AG04449 (cell line): ENCODE data around the gene MBNL2.

Experiments
- CTCF ChIA-PET: fragments of 350-600 bp; formaldehyde crosslinking; extraction: SDS; loops from one replicate; lab custom pipeline; 2021; ENCODE audit warnings: antibody characterized with exemption; lab: Yijun Ruan, JAX
- POLR2A ChIA-PET: fragments of 400-600, 350-600 bp; formaldehyde crosslinking; extraction: SDS; loops from one replicate; lab custom pipeline; 2020; ENCODE audit warnings: antibody characterized with exemption, inconsistent platforms; lab: Yijun Ruan, JAX
- DNase-seq: peaks from one replicate; pipeline ENCODE4 v3.0.0-alpha.2; 2010; ENCODE audit warnings: low read depth, low spot score
- H3K4me3 ChIP-seq: 2 replicates; pipeline ENCODE4 v1.5.1; 2011; ENCODE audit warnings: low read depth, mild to moderate bottlenecking, control low read depth, low read length
- TF ChIP-seq, protein P1 (sequence below): IDR thresholded peaks from one replicate; pipeline ENCODE4 v1.5.1; 2011; ENCODE audit warnings: mild to moderate bottlenecking, moderate library complexity, low read length, control low read depth, inconsistent platforms; ENCODE audit not compliant: insufficient read depth; ENCODE audit errors: missing control alignments

The MBNL2 gene

DNA sequence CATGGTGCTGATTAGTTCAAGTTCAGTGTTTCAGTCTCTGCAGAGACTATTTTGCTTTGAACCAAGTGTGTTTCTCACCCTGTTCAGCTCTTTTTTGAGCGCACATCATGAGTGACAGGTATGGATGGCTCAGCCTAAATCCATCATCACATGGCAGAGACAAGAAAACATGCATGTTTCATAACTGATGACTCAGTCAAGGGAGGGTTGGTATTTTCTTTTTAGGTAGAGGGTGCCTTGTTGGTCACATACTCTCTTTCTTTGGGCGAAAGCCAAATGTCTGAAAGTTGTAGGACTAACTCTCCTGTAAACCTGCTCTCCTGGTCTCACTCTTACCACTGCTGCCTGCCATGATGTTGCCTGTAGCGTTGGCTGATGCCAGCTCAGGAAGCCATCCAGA lies 163.7 kb downstream of the MBNL2 start:
- H3K4me3 ChIP-seq = no peak overlapping the region
- POLR2A ChIA-PET = interaction anchor here (1.0 kb wide), 1 partner anchor 47 kb away, joined by 3 read pairs; no protein-coding TSS in a partner anchor
- TF ChIP-seq, protein P1, sequence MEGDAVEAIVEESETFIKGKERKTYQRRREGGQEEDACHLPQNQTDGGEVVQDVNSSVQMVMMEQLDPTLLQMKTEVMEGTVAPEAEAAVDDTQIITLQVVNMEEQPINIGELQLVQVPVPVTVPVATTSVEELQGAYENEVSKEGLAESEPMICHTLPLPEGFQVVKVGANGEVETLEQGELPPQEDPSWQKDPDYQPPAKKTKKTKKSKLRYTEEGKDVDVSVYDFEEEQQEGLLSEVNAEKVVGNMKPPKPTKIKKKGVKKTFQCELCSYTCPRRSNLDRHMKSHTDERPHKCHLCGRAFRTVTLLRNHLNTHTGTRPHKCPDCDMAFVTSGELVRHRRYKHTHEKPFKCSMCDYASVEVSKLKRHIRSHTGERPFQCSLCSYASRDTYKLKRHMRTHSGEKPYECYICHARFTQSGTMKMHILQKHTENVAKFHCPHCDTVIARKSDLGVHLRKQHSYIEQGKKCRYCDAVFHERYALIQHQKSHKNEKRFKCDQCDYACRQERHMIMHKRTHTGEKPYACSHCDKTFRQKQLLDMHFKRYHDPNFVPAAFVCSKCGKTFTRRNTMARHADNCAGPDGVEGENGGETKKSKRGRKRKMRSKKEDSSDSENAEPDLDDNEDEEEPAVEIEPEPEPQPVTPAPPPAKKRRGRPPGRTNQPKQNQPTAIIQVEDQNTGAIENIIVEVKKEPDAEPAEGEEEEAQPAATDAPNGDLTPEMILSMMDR = no peak
- DNase-seq = no peak
- CTCF ChIA-PET = interaction anchor here (0.6 to 1.0 kb wide), 3 partner anchors 11 to 277 kb away, joined by 3 read pairs; no protein-coding TSS in a partner anchor

DNA sequence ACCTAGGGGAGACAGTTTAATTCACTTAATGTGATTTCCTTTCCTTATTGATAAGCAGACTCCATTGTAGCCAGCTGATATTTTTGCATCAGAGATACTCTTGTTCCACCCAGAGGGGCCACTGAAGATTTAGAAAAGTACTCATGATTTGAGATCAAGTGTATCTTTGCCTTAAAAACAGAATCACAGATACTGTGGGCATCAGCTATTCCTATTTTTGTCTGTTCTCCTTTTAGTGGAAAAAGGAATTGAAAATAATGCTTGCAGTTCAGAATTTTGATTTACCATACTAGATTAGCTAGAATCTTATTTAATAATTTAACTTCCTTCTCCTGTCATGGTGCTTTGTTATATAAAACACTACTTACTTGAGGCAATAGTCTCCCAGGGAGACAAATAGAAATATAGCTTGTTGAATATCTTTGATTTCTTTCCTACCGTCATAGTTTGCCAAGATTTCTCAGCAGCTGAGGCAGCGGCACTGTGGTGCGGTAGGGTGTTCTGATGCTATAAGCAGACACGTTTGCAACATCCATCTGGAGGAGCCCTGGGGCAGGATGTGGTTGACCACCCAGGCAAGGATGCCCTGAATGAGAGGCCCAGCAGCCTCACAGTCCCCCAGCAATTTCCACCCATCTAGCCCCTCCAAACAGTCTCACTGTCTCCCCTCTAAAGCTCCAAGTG lies 164.8 kb downstream of the MBNL2 start:
- TF ChIP-seq, protein P1 = no peak
- DNase-seq = no peak
- H3K4me3 ChIP-seq = no peak overlapping the region
- ChIA-PET CTCF (interaction anchor here (0.6 to 1.2 kb wide), 3 partner anchors 17 to 1456 kb away, joined by 3 read pairs; no protein-coding TSS in a partner anchor), POLR2A (no interaction called here)

DNA sequence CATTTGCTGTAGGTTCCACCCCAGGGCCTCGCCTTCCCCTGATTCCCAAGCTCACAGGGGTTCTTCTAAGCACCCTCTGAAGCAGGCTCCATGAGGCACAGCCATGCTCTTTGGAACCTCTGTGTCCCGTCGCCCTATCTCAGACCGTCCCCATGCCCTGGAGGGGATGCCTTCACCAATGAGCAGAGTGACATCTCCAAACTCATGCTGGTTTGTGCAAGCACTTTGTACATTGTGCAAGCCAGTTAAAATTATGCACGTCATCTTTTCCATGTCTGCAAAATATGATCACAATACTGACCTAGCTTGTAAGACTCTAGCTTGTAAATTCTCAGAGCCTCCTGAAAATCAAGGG lies 165.3 kb downstream of the MBNL2 start:
- ChIA-PET POLR2A (no interaction called here), CTCF (interaction anchor here (0.6 to 1.3 kb wide), 4 partner anchors 17 to 1456 kb away, joined by 3 read pairs; no protein-coding TSS in a partner anchor)
- H3K4me3 ChIP-seq = no peak overlapping the region
- DNase-seq = no peak
- TF ChIP-seq, protein P1 = no peak

DNA sequence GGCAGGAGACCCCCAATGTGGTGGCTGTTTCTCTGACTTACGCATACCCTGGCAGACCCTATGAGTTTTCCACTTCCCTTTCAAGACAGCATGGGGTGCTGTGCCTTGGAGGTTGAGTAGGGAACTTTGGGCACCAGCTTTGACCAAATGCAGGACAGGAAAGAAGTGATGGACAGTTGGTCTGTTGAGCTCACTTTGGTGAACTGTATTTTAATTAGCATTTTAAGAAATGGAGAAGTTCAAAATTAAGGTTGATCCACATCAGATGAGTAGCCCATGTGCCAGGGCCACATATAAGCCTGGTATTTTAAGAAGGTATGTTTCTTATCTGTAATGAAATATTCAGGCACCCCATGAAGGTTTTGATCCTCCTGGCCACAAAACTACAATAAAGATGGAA lies 165.8 kb downstream of the MBNL2 start:
- no peak for DNase-seq
- no peak overlapping the region for H3K4me3 ChIP-seq
- TF ChIP-seq, protein P1 = no peak
- CTCF ChIA-PET = interaction anchor here (1.3 kb wide), 1 partner anchor 370 kb away, joined by 3 read pairs; no protein-coding TSS in a partner anchor
- POLR2A ChIA-PET = no interaction called here

DNA sequence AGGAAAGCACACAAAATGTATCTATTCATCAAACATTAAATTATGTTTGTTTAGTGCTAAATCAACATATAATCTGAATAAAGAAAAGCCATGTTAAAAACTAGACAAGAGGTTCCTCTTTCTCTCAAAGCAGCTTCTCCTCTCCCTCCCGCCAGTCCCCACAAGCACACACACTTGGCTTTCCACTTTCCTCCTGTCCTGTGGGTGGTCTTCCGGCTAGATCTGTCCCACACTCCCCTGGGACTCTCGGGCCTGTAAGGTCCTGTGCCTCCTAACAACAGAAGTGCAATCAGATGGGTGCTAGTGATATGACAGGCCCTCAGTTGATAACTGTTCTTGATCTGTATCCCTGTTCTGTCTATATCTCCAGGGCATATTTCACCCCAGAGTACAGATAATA lies 166.2 kb downstream of the MBNL2 start:
- no peak overlapping the region for H3K4me3 ChIP-seq
- TF ChIP-seq, protein P1 = no peak
- ChIA-PET POLR2A (no interaction called here), CTCF (interaction anchor here (0.7 to 1.3 kb wide), 2 partner anchors 8 to 370 kb away, joined by 3 read pairs; no protein-coding TSS in a partner anchor)
- DNase-seq = no peak

DNA sequence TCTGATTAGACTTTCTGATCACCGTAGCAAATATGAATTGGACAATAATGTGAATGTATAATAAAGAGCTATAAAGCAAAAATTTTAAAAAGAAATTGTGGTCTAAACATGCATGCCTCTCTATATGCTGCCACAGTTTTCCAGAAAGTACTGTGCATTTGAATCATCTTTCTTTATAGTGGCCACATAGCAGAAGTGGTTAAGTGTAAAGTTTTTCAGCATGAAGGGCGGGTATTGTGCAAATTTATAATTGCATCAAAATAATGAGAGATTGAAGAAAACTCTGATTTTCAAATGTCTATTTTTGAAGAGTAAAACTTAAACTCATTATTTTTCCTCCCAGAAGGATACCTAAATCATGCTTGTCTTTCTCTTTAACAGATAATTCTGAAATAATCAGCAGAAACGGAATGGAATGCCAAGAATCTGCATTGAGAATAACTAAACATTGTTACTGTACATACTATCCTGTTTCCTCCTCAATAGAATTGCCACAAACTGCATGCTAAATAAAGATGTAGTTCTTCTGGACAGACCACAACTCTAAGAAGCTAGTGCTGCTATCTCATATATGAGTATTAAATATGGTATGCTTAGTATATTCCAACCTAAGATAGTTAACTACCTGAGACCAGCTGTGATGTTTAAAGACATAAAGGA lies 168.9 kb downstream of the MBNL2 start:
- TF ChIP-seq, protein P1 = no peak
- DNase-seq = no peak
- ChIA-PET CTCF (interaction anchor here (0.8 to 1.1 kb wide), 2 partner anchors 31 to 178 kb away, joined by 3 read pairs; no protein-coding TSS in a partner anchor), POLR2A (no interaction called here)
- H3K4me3 ChIP-seq = no peak overlapping the region
